ENCODE measurements around the gene CSF3R. TPM values are rescaled to one million over a fixed set of nuclear protein-coding genes. Genes with fewer than 3 reads are reported as not detected.
A peak's percentile ranks its signal among the peaks of the same experiment; 100 is the strongest.

The CSF3R gene
- total RNA-seq, 2 donors from 2014 or later, result 8.3 to 10.0 TPM

DNA sequence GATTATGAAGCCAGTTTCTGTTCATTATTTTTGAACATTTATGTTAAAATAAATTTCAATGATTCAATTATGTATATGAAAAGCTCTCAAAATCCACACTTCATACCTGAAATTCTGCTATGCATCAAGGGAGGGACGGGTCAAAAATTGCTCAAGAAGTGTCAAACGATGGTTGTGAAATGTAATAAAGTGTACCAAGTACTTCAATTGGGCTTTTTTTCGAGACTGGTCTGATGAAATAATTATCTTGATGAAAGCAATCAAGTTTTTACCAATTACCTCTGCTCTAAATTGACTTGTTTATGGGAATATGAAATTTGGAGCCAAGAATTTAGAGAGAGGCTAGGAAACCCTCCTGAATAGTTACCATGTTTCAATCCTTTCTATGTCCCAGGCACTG, 40.4 kb downstream of the CSF3R start:
- intact Hi-C loops (cut with DNase I), result no loop called here
- DNase-seq, result no peak
- no peak for ATAC-seq

DNA sequence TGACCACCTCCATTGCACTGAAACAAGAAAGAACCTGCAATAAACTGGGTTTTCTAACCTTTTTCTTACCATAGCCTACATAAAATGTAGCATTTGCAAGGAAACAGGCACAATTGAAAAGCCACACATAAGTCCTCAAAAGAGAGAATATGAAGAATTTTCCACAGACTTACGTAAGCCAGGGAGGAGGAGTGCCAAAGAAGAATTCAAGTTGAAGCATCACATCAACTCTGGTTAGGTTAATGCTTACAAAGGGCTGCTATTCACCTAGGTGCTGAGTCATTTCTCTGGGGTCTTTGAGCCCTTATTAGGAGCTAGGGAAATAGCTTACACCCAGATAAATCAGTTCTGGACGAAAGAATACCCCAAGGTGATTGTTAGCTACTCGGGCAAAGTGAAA, 42.1 kb downstream of the CSF3R start:
- intact Hi-C loops (cut with DNase I), result no loop called here
- DNase-seq (no peak), ATAC-seq (no peak)

DNA sequence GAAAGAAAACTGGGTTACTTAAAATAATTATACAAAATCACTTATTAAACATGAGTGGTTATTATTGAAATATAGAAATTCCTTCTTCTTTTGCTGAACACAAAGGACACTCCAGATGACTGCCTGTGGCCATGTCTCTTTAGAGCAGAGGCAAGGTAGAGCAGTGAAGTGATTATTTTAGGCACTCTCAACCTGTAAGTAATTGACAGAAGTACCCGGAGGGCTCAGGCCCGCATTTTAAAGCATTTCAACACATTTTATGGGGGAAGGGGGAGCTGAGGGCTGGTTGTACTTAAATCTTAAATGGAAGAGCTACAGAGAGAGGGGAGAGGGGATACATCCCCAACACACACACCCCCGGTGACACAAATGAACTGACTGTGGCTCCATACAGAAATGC, 42.7 kb downstream of the CSF3R start:
- ATAC-seq, result no peak
- no peak for DNase-seq
- intact Hi-C loops (cut with DNase I), result no loop called here

DNA sequence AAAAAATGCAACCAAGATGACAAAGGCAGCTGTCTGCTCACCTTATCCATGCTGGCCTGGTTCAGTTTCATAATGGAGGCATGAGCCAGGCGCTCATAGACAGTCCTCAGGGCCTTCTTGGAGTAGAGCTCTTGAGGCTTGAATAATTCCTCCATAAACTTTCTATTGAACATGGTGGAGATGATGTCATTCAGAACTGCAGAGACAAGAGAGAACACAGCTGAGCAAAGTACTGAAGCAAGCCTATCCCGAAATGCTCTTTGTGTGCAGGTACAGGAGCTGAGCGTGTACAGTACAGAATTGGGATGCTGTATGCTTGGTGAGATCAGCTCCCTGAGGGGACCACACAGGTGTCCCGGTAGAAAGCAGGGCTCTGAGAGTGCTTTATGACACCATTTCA, 44.0 kb downstream of the CSF3R start:
- no peak for DNase-seq
- ATAC-seq, result no peak
- intact Hi-C loops (cut with DNase I), result no loop called here

DNA sequence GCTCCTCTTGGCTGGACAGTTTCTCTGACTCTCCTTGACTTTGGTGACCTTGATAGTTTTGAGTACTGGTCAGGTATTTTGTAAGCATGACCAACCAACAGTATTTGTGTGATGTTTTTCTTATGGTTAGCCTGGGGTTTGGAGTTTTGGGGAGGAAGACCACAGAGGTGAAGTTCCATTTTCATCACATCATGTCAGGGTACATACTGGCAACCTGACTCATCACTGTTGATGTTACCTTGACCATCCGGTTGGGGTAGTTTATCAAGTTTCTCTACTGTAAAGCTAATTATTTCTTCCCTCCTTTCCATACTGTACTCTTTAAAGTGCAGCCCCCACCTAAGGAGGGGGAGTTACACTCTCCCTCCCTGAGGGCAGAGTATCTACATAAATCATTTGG, 45.9 kb downstream of the CSF3R start:
- DNase-seq (no peak), ATAC-seq (no peak)
- intact Hi-C loops (cut with DNase I), result no loop called here

DNA sequence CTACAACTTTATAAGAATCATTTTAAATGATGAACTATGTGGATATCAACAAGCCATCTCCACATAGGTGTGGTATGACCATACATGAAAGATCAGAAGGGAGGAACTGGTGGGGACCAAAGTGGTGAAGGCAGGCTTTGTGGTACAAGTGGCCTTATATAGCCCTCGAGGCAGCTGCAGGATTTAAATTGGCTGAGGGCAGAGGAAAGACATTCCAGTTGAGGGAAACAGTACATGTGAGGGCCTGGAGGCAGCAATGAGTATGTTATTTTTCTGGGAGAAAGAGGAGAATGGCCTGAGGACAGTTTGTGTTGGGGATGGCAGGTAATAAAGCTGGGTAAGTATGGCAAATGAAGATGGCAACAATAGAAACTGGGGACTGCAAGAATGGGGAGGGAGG, 49.6 kb downstream of the CSF3R start:
- ATAC-seq (no peak), DNase-seq (no peak)
- intact Hi-C loops (cut with DNase I), result no loop called here

DNA sequence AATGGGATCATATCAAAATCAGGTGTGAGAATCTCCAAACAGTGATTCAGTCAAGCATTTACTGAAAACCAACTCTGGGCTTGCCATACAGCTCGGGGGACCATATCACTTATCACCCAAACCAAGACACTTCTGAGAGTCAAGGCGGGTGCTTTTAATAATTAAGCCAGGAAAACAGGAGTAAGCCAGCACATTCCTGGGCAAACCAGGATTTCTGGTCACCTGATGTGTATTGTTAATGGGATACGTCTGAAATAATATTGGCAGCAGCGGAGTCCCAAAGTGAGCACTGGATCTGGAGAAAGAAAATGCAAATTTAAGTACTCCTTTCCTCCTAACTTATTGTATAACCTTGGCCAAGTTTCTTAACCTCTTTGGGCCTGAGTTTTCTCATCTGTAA, 50.1 kb downstream of the CSF3R start:
- no peak for ATAC-seq
- intact Hi-C loops (cut with DNase I), result no loop called here
- no peak for DNase-seq

DNA sequence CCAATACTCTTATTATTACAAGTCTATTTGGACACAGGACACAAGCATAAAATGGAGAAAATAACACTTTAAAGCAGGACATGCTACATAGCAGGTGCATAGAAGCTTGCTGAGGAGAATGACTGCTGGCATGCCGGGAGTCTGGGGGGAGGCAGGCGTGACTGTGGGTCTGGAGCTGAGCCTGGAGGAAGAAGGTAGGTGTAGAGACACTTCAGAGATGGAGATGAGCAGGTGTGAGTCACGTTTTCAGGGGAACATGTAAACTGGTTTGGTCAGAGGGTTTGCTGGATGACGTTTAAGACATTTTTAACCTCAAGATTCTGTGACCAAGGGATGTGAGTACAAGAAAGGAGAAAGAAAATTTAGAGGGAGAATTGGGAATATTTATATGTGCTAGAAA, 56.9 kb downstream of the CSF3R start:
- no peak for DNase-seq
- intact Hi-C loops (cut with DNase I), result loop anchor here in 1 of 2 donors (10.0 kb wide), 1 partner anchor 331 kb away; no protein-coding TSS in a partner anchor
- ATAC-seq, result no peak

DNA sequence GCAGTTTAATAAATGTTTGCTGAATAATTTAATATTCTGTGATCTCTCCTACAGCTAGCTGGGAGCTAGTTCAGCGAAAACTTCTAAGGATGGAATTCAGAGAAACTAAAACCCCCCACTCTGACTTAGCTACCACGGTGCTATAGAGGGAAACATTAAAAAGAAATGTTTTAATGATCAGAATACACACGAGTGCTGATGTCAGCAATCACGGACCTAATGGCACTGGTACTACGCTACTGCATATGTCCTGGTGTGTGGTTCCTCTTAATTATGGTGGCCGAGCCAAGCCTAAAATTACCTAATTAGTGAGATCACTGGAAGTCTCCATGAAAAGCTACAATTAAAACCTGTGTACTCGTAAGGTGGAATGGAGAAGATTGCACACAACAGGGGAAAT, 61.1 kb downstream of the CSF3R start:
- DNase-seq, result no peak
- intact Hi-C loops (cut with DNase I), result loop anchor here (2.0 to 10.0 kb wide), 5 partner anchors 81 to 327 kb away; partner anchors contain the start of gene TRAPPC3 (in 1 of the 2)

DNA sequence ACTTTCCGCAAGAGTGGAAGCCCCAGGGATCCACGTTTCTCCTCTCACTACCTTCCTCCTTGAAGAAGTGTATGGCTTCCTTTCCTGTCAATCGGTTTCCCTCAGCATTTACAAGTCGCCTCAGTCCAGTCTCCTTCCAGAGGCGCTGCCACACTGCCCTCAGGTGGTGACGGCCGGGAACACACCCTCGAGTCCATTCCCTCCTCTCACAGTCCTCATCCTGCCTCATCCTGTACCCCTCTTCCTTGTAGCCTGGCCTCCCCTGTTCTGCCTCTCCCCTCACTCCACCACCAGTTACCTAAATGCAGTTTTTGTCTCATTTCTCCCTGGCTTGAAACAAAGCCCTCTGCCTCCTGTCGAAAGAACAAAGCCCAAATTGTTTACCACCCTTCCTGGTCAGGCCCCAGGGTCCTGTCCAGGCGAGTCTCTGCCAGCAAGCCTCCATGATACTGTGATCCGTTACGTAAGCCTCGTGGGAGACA, 61.8 kb downstream of the CSF3R start:
- ATAC-seq (peak; percentile 92 to 93), DNase-seq (peak; percentile 87)
- intact Hi-C loops (cut with DNase I), result loop anchor here (2.0 to 10.0 kb wide), 5 partner anchors 80 to 326 kb away; partner anchors contain the start of gene TRAPPC3 (in 1 of the 2)

More for the DNA sequence above, 61.1 kb downstream of the CSF3R start:
- no peak for ATAC-seq

DNA sequence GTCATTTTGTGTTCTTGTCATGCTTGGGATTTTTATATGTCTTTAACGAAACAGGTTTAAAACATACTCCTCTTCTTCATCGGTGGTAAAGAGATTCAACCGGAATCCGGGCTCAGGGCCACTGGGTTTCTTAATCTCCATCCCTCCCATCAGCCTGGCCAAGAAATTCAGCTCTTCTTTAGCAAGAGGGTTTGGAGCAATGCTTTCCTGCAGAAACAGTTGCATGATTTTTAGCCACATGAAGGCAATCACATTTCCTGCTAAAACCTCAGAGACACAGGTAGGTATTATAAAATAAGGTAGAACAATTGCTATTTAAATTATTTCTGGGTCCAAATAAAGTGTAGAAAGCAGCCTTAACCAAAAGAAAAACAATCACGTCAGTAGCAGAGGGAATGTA, 62.3 kb downstream of the CSF3R start:
- DNase-seq (peak; percentile 44), ATAC-seq (peak; percentile 40 to 65)
- intact Hi-C loops (cut with DNase I), result loop anchor here (2.0 to 10.0 kb wide), 5 partner anchors 80 to 326 kb away; partner anchors contain the start of gene TRAPPC3 (in 1 of the 2)

DNA sequence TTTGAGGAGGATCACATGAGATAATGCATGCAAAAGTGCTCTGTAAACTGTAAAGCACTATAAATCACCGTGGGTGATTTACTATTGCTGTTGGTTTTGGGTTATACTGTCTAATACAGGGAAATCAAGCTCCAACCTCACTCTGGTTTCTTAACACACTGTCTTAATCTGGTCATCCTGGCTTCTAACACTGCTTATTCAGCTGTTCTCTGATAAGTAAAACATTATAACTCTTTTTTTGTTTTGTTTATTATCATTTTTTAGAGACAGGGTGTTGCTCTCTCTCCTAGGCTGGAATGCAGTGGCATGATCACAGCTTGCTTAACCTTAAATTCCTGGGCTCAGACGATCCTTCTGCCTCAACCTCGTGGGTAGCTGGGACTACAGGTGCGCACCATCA, 63.1 kb downstream of the CSF3R start:
- DNase-seq (no peak), ATAC-seq (peak; percentile 6 to 38)
- intact Hi-C loops (cut with DNase I), result loop anchor here in 1 of 2 donors (10.0 kb wide), 1 partner anchor 75 kb away; no protein-coding TSS in a partner anchor

DNA sequence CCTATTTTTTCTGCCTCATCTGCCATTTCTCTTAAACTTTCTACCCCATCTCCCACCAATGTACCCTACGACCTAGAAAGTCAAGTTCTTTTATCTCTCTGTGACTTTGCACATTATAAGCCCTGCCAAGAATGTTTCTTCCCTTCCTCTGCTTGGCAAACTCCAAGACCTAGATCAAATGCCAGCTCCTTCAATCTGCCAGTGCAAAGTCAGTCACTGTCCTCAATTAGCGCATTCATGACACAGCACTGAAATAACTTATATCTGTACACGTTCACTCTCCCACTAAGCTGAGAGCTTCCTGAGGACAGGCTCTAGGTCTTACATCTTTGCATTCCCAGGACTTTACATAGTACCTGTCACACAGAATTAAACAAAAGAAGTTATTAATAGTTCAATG, 63.6 kb downstream of the CSF3R start:
- ATAC-seq (peak; percentile 38 to 54), DNase-seq (no peak)
- intact Hi-C loops (cut with DNase I), result loop anchor here in 1 of 2 donors (10.0 kb wide), 1 partner anchor 74 kb away; no protein-coding TSS in a partner anchor

DNA sequence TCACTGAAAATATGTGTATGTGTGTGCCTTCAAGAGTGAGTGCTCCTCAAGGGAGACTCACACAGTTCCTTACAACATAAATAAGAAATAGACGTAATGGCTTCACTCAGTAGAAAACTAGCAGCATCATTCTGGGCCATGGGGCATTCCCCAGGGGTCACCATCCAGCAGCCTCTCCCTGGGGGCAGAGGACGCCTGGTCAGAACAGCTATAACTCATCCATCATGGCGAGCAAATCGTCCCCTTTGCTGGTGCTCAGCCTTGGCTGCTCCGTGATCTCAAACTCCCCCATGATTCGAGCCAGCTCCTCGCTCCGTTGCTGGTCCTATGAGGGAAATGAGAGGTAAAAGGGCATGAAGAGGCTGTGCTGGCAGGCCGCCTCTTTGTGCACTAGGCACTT, 64.8 kb downstream of the CSF3R start:
- intact Hi-C loops (cut with DNase I), result loop anchor here in 1 of 2 donors (10.0 kb wide), 1 partner anchor 73 kb away; no protein-coding TSS in a partner anchor
- DNase-seq, result no peak
- no peak for ATAC-seq

Other genes with a start within 250 kb of the CSF3R start
- gene SH3D21, start 176.5 kb downstream of the CSF3R start, total RNA-seq, result 1 to 10 TPM; 2.5 to 3.0 TPM
- gene EVA1B, start 159.3 kb downstream of the CSF3R start, total RNA-seq, result 10 to 100 TPM; 15.6 to 16.7 TPM
- 10 to 100 TPM; 69.2 to 77.8 TPM for gene STK40, start 97.0 kb downstream of the CSF3R start, total RNA-seq
- gene LSM10, start 85.0 kb downstream of the CSF3R start, total RNA-seq, result 10 to 100 TPM; 59.2 to 63.9 TPM
- 1 to 10 TPM; 5.9 to 6.4 TPM for gene OSCP1, start 32.5 kb downstream of the CSF3R start, total RNA-seq
- gene MRPS15, start 18.5 kb downstream of the CSF3R start, total RNA-seq, result 10 to 100 TPM; 88.0 to 88.4 TPM

Data from left cardiac atrium (tissue), 4 donors.